ENCODE measurements around the gene SPATA25. TPM values are rescaled to one million over a fixed set of nuclear protein-coding genes. Genes with fewer than 3 reads are reported as not detected.
A peak's percentile ranks its signal among the peaks of the same experiment; 100 is the strongest.

Gene SPATA25
- total RNA-seq, 2 experiments from 2014 or later, result 0.49 to 1.3 TPM

- Histone ChIP-seq H3K27ac (ENCODE audit: low read depth in 1 of 2, low read length in 2 of 2) (no peak overlapping the region), H3K9me3 (ENCODE audit: control insufficient read depth in 1 of 2, insufficient read depth in 1 of 2, low read length in 2 of 2) (no peaks in the 10 kb centered on the region), H3K4me1 (ENCODE audit: insufficient read depth, low read length) (peaks cover 33% of the 10 kb centered on the region), H3K27me3 (ENCODE audit: control insufficient read depth in 1 of 2, insufficient read depth in 2 of 2, low read length in 2 of 2) (no peaks in the 10 kb centered on the region), H3K36me3 (ENCODE audit: insufficient read depth, low read length) (peaks cover 3% of the 10 kb centered on the region), H3K4me3 (ENCODE audit: low read length) (no peak overlapping the region)
- Mint-ChIP-seq H3K4me3 (no peak overlapping the region), H3K27me3 (no peaks in the 10 kb centered on the region), H3K9me3 (no peaks in the 10 kb centered on the region), H3K4me1 (ENCODE audit: low read depth) (peaks cover 41% of the 10 kb centered on the region), H3K36me3 (ENCODE audit: low read depth) (peaks cover 17% of the 10 kb centered on the region), H3K27ac (no peak overlapping the region)
- TF ChIP-seq CTCF (IDR thresholded peaks at IDR 0.05), result no peak
- CTCF ChIA-PET, result no interaction called here
- POLR2A ChIA-PET, result interaction anchor here (0.7 kb wide), 1 partner anchor 98 kb away, joined by 7 read pairs; no protein-coding TSS in a partner anchor
- intact Hi-C loops (cut with DNase I, micrococcal nuclease), result loop anchor here (2.0 to 5.0 kb wide), 5 partner anchors 32 to 488 kb away; partner anchors contain the start of genes CTSA (in 1 of the 2), NEURL2 (in 1 of the 2) and UBE2C (in 1 of the 2)
- DNase-seq (no peak), ATAC-seq (ENCODE audit: poor library complexity) (no peak)
Measured at GRCh38 chr20:45859916-45860315, 27.5 kb downstream of the SPATA25 start.

GRCh38 chr20:45857882-45858216 lies 29.6 kb downstream of the SPATA25 start:
- no peaks in the 10 kb centered on the region for H3K27me3 ChIP-seq (ENCODE audit: control insufficient read depth in 1 of 2, insufficient read depth in 2 of 2, low read length in 2 of 2)
- Mint-ChIP-seq H3K4me1 (ENCODE audit: low read depth) (peaks cover 52% of the 10 kb centered on the region), H3K27ac (peak overlapping the region; percentile 98), H3K4me3 (peak overlapping the region; percentile 96), H3K27me3 (no peaks in the 10 kb centered on the region), H3K36me3 (ENCODE audit: low read depth) (peaks cover 37% of the 10 kb centered on the region), H3K9me3 (no peaks in the 10 kb centered on the region)
- H3K4me1 ChIP-seq (ENCODE audit: insufficient read depth, low read length), result peaks cover 40% of the 10 kb centered on the region
- ChIA-PET CTCF (no interaction called here), POLR2A (interaction anchor here (0.8 to 4.4 kb wide), 7 partner anchors 23 to 130 kb away, joined by 3 to 39 read pairs (median 8); partner anchors contain the start of genes CTSA, NEURL2, PCIF1 and UBE2C)
- DNase-seq (peak in 4 of 14 experiments; percentile 5 to 48 (median 18)), ATAC-seq (ENCODE audit: poor library complexity) (peak; percentile 8)
- intact Hi-C loops (cut with DNase I, micrococcal nuclease), result loop anchor here (1.0 to 5.0 kb wide), 10 partner anchors 23 to 486 kb away; partner anchors contain the start of genes CTSA (in 2 of the 2), NEURL2 (in 2 of the 2), UBE2C (in 2 of the 2) and ZSWIM1 (in 2 of the 2)
- H3K27ac ChIP-seq (ENCODE audit: low read depth in 1 of 2, low read length in 2 of 2), result peak overlapping the region; percentile 88 to 94
- no peak for TF ChIP-seq CTCF (IDR thresholded peaks at IDR 0.05)
- no peaks in the 10 kb centered on the region for H3K9me3 ChIP-seq (ENCODE audit: control insufficient read depth in 1 of 2, insufficient read depth in 1 of 2, low read length in 2 of 2)
- peak overlapping the region; percentile 100 for H3K4me3 ChIP-seq (ENCODE audit: low read length)
- H3K36me3 ChIP-seq (ENCODE audit: insufficient read depth, low read length), result peaks cover 20% of the 10 kb centered on the region

GRCh38 chr20:45857114-45857881 lies 30.1 kb downstream of the SPATA25 start, which contains the start of the genes ACOT8 and ZSWIM3:
ACOT8 (minus strand) TSS chr20:45857392; CDS start chr20:45857315, 77 bp downstream.
ZSWIM3 (plus strand) TSS chr20:45857614; CDS start chr20:45857826, 212 bp downstream.
- peak within 1 kb of the TSS; percentile 98 for H3K27ac Mint-ChIP-seq
- peak within 1 kb of the TSS; percentile 96 for H3K4me3 Mint-ChIP-seq
- DNase-seq, result peak; percentile 80 to 100 (median 90)
- peak within 1 kb of the TSS; percentile 88 to 94 for H3K27ac ChIP-seq (ENCODE audit: low read depth in 1 of 2, low read length in 2 of 2)
- no peak for TF ChIP-seq CTCF (IDR thresholded peaks at IDR 0.05)
- H3K36me3 Mint-ChIP-seq (ENCODE audit: low read depth), result peaks cover 41% of the 10 kb centered on the region
- CTCF ChIA-PET, result no interaction called here
- intact Hi-C loops (cut with DNase I, micrococcal nuclease), result loop anchor here (1.0 to 5.0 kb wide), 9 partner anchors 24 to 485 kb away; partner anchors contain the start of genes CTSA (in 2 of the 2), NEURL2 (in 2 of the 2), UBE2C (in 2 of the 2) and ZSWIM1 (in 2 of the 2)
- H3K36me3 ChIP-seq (ENCODE audit: insufficient read depth, low read length), result peaks cover 22% of the 10 kb centered on the region
- H3K4me1 ChIP-seq (ENCODE audit: insufficient read depth, low read length), result peaks cover 40% of the 10 kb centered on the region
- no peaks in the 10 kb centered on the region for H3K27me3 ChIP-seq (ENCODE audit: control insufficient read depth in 1 of 2, insufficient read depth in 2 of 2, low read length in 2 of 2)
- no peaks in the 10 kb centered on the region for H3K9me3 ChIP-seq (ENCODE audit: control insufficient read depth in 1 of 2, insufficient read depth in 1 of 2, low read length in 2 of 2)
- peak within 1 kb of the TSS; percentile 100 for H3K4me3 ChIP-seq (ENCODE audit: low read length)
- peak; percentile 98 for ATAC-seq (ENCODE audit: poor library complexity)
- POLR2A ChIA-PET, result interaction anchor here (0.7 to 4.4 kb wide), 12 partner anchors 17 to 130 kb away, joined by 3 to 39 read pairs (median 6); partner anchors contain the start of genes CTSA, NEURL2, PCIF1 and SNX21
- H3K9me3 Mint-ChIP-seq, result no peaks in the 10 kb centered on the region
- no peaks in the 10 kb centered on the region for H3K27me3 Mint-ChIP-seq
- H3K4me1 Mint-ChIP-seq (ENCODE audit: low read depth), result peaks cover 52% of the 10 kb centered on the region
